ENCODE measurements around the gene KIF6.

The KIF6 gene

DNA sequence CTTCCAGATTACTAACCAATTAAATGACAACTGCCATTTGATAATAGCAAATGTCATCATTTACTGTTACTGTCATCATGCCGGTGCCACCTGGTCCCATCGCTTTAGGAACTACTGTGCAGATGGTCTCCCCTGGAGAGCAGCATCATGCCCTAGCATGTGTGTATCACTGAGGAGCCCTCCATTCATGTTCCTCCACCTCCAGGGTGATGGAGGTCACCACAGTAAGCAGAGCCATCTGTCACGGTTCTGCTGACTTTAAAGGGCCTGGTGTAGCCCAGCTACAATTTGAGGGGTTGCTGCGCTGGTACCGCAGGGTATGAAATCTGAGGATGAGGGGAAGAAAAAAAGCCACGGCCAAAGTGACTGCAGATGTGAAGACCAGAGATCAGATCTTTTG lies 283.9 kb downstream of the KIF6 start:
- DNase-seq, result no peak

DNA sequence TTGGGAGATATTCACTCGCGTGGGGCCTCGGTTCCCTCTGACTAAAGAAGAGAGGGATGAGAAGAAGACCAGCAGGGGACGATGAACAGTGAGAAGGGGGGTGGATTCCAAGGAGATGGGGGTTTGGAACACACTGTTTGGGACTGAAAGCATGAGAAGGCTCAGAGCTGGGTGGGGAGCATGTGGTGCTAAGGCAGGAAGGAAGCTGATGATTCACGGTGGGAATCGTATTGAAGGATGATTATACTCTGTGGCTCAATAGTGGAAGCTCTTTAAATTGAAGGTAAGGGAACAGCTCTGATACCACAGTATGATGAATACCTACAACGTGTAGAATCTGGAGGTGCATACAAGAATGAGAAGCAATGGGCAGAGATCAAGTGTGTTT lies 285.2 kb downstream of the KIF6 start:
- DNase-seq, result no peak

DNA sequence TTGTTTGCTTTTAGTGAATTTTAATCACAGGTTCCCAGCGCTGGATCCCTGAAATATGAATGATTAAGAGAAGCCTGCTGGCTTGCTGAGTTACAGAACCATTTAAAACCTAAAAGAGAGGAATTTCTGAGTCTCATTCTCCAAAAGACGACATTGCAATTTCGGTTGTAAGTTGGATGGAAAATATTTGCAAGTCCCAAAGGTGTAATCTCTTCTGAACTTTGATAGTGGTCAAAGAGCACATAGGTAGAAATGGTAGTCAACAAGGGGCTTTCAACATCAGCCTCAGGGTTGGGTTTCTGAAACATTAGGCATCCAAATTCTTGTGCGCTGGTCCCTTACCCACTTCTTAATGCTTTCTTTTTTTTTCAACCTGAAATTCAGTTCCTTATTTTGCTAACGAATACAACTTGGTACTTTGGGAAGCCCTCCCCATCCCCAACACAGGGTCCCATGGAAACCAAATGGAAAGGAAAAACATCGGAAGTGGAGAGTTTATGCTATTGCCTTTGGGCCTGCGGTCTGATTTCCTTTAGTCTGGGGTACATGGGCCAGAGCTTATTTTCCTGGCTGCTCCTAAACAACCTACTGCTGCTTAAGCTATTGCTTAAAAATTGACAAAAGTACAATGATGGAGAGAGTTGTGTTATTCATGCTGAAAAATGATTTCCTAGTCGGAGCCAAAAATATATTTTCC lies 285.7 kb downstream of the KIF6 start:
- no peak for DNase-seq

DNA sequence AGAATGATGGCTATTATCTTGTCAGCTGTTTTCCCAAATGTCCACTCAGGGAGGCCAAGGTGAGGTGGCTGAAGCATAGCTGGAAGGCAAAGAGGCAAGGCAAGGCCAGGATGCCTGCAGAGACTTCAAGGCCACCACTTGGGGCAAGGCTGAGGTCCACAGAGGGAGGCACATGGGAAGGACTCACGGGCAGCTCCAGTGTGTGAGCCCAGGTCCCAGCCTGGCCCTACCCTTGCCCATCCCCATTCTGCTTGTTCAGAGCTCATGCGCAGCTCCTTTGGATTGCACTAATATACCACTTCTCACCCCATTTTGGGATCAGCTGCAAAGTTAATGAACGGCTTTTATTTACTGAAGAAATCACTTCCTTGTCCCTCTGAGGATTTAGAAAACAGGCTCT lies 291.6 kb downstream of the KIF6 start:
- DNase-seq, result no peak

DNA sequence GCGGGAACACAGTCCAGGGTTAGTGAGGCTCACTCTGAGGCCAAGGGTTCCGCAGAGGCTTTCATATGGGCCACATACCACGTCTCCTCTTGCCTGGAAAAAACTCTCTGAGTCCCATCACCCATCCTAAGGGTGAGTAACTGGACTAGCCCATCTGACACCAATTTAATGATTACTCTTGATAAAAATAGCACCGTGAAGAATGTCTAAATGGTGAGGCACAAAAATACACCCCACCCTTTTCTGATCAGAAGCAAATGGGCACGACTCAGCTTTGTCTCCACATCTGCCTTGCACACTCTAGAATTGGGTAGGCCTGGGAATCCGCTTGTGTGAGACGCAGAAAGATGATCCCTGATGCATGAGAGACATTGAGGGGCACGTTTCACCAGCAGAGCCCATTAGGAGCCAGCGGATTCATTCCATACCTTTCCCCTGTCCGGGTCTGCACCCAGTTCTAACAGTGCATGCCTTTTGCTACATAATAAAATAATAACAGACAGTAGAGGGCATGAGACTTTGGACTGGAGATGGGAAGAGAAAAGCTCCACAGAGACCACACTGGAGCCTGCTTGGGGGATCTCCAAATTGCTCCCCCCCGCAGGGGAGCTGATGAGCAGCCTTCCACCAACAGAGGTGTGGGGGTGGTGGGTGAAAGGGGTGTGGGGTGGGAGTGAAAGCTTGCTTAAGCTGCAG lies 292.7 kb downstream of the KIF6 start:
- DNase-seq, result no peak

DNA sequence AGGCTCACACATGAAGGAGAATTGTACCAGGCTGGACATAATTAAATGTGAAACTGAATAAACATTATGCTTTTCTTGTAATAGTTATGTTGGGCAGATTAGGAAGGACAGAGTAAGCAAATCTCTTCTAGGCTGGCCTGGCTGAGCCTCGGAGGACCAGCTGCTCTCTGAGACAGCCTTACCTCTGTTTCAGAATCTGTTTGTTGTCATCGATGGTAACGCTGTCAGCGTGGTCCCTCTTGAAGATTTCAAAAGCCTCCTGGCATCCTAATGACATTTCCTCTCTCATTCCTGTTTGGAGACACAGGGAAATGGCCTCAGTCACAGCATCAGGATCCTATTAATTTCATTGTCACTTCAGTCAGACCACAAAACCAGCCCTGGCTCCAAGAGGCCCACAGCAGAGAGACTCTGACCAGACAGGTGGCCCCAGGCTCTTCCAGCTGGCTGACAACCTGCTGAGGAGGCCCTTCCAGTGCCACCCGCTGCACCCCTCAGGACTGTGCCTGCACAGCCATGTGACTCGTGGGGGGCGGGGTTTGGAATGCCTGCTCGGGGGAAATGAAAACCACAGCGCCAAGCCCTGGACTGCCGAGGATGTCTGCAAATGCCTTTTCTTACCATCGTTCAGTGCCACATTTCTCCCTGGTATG lies 294.2 kb downstream of the KIF6 start:
- DNase-seq, result no peak

DNA sequence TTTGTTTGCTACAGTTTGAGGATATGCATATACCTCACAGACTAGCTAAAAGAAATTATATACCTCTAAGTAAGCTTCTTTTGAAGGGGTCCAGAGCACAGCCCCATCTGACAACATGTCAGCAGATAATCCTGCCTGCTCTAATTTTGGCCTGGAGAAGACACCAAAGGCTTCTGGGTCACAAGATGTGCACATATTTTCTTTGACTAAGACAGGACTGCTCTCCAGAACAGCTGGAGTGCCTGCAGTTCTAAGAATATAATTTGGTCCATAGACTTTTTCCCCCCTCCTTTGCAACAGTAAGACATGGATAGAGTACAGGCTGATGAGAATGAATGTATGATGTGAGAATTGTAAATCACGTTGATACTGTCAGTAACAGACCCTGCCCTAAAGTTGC lies 294.8 kb downstream of the KIF6 start:
- no peak for DNase-seq

DNA sequence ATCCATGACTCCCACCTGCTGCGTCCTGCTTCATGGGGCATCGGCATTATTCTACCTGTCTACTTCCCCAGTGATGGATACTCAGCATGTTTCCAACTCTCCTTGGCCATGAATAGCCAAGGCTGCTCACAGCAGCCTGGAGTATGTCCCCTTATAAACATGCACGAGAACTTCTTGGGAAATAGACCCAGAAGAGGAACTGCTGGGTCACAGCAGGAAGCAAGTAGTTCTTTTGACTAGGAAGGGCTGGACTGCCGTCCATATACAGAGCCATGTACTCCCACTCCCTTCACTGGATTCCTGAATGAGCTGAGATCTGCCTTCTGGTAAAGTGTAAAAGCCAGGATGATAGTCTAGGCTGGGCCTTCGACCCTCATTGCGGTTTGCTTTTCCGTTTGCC lies 296.4 kb downstream of the KIF6 start:
- no peak for DNase-seq

DNA sequence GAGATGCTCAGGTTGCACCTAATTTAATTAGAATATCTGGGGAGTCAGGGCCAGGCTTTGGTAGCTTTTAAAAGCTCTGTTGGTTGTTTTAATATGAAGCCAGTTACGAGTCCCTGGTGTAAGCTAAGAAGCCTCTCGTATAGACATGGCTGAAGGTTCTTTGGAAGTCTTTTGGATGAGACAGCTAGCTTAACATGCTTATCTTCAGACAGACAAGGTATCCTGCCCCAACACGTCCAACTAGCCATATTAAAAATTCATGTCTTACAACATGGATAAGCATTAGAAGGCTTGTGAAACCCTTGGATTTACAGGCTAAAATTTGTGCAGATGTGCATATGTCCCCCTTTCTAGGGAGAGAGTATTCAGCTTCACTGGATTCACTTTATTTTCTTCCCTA lies 297.1 kb downstream of the KIF6 start:
- DNase-seq, result no peak

DNA sequence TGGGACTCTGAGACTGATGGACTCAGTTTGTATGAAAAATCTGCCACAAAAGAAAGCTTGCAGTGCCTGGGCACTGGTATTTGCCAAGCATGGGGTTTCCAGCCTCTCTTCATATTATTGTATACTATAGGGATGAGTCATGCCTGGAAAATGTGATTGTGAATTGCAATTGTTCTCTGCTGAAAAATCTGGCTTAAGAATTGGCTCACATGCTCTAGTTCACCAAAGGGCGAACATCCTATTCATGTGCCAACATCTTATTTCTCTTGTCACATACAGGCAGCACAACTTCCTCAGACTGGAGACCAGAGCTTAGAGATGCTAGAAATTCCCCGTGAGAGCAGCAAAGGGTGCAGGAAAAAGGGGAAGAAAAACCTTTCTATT lies 299.1 kb downstream of the KIF6 start:
- DNase-seq, result no peak

DNA sequence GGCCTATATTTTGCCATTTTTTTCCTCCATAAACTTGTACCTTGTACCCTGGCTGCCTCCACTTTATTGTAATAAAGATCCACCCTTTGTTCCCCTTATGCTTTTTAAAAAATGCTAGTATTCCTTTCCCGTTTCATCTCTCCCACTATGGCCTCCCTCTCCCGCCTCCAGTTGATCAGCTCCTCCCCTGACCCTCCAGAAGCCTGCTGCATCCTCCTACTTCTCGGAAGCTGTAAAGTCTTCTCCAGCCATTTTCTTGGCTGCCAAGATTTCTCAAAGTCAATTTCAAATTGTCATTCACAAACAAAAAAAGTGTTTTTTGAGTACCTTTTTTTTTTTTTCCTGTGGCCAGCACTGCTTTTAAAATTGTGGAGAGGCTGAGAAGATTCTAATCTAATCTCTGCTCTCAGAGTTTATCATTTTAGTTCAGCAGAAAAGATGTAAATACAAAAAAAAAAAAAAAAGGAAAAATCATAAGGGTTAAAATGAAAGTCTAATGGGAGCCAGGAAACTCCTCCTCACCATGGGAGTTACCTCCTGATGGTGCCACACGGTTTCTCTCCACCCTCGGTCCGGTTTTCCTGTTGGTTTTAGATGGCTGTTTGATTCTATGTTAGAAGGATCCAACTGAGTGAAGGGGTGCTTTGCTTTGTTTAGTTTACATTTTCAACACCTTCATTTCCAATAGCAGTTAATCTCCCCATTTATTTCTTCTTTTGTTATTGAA lies 299.7 kb downstream of the KIF6 start:
- no peak for DNase-seq

DNA sequence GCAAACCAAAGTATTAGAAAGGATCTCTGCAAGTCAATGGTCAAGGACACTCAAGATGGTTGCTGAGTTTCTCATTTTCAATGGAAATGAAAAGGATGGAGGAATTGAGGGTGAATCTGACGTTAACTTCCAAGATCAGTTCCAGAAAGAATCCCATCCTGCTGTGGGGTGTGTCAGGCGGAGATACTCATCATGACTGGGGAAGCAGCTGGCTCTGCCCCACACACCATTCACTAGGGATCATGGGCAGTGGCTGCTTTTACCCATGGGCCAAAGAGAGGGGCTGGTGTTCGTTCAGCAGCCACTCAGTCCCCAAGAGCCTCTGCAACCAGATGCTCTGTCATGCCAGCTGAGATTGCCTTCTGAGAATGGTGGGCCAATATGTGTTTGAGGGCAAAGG lies 300.4 kb downstream of the KIF6 start:
- no peak for DNase-seq

DNA sequence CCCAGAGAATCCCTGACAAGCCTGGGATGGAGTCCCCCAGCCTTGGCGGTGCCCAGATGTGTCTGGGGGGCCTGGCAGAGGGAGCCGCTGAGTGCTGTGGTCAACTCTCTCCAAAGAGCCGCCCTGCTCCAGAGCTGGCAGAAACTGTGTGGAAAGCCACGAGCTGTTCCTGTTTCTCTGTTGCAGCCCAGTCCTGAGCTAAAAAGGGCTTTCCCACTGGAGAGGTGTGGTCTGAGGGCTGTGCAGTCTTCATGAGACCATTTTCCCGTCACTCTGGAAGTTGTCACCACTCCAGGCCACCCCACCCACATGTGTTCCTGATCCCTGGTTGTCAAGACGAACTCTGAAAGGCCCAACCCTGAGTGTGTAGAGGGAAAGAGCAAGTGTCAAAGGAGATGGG lies 303.0 kb downstream of the KIF6 start:
- DNase-seq, result no peak

DNA sequence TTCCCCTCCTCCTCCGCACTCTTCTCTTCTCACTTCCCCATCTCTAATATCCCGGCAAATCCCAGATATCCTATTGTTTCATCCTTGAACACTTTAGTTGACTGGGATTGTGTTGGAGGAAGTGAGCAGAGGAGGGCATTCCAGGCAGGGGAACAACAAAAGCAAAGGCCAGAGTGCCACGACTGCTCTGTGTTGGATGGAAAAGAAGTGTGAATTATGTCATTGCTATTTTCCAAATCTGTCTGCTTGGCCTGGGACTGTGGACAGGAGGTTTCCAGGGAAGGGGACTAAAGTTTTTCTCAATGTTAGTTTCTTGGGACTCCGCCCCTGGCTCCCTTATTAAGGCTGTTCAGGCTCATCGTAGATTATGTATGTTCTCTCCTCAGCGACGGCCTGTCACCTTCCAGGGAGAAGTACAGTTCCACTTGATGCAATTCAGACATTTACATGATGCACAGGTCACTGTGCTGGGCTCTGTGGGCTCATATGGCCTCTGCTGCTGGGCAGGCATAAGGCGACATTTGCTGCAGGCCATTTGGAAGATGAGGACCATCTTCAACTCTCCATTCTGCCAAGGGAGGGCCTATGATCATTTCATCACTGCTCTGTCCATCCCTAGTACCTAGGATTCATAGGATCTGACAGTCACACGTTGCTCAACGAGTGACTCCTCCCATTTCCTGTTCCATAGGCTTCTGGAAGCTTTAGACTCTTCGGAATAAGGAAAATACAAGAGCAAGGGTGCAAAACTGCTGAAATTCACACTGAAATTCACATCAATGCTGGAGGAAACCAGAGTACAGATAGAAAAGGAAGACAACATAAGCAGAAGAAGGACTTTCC lies 303.6 kb downstream of the KIF6 start:
- no peak for DNase-seq

DNA sequence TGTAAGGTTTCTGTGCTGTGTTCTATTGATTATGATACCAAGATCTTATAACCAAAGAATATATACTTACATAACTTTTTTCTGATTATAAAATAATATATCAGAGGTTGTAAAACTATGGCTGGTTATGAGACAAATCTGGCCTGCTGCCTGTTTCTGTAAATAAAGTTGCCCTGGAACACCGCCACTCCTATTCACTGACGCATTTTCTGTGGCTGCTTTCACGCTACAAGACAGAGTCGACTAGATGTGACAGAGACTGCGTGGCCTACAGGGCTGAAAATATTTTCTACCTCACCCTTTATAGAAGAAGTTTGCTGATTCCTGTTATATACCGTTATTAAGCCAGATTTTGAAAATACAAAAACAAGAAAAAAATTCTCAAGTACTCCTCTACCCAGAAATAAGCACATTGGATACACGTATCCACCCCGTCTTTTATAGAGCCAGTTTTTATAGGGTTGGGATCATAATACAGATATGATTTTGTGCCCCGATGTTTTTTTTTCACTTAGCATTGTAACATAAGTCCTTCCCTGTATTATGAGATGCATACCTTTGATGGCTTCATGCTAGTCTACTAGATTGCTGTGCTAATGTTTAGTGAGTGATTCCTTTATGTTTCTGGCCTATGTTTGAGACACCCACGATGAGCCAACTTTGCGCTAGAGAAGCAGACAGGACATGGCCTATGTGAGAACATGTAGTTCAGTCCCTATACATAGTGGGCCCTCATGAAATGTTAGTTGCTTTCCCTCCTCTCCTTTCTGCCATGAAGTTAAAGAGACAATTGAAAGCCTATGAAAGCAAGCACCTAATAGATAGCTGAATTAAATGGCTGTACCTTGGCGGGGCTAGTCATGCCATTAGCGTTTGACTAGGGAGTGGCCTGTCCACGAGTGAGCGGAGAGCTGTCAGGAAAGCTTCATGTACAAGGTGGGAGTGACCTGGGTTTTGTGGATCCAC lies 304.6 kb downstream of the KIF6 start:
- DNase-seq, result no peak

DNA sequence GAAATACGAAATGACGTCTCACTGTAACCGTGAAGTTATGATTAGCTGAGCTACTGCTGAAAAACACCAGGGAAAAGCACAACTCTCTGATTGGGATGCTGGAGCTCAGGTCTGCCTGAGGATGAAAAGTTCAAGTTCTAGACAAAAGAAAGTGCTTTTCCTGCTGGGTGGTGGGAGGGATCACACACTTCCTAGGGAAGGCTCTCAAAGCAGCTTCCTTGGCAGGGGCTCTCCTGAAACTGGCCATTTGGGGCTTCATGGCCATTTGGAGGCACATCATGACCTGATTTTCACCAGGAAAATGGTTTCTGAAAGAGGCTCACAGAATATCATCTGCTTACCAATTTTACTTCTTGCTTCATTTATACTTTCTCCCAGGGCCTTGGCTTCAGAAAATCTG lies 305.6 kb downstream of the KIF6 start:
- DNase-seq, result no peak

DNA sequence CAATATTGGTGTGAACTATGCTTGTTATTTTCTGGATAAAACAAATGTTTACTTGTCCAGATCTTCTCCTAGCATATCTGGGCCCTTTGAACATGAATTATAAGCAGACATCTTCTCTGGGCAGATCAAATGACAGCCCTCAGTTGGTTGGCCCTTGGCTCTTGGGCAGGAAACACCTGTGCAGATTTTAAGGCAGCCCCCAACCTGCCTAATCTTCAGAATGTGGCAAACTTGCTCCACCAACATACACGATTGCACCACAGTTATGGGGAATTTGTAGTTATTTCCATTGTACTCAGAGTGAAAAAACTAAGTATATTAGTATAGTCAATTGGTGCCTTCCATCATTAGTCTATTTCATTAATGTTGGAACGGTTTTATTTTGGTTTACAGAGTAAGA lies 307.8 kb downstream of the KIF6 start:
- DNase-seq, result no peak

DNA sequence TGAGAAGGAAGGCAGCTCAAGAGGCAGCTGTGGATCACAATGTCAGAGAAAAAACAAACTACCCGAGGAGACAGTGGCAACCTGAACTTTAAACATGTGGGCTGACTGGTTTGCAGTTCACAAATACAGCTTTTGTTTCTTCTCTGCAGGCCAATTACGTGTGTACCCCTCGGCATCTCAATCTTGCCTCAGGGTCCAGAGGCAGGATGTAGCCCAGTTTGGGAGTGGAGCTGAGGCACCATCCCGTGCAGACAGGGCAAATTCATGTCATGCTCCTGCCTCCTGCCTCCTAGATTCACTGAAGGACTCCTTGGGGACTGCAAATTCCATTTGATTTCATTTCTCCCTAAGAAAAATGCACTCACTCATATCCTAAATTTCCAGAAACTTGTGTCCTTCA lies 308.5 kb downstream of the KIF6 start:
- no peak for DNase-seq

DNA sequence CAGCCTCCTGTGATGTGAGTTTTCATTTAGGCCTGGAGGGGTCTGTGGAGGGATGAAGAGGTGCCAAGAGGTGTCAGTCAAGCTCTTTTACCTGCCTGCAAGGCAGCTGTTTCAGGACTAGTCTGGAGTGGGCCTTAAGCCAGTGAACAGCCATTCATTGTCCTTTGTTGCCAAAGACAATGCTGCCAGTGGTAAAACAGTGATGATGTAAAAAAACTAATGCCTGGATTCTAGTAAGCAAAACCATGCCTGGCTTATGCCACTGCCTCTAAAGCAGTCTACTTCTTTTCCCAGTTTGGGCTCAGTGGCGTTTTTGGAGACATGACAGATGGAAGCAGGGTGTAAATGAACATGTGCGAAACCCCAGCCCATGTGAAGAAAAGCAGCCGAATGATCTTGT lies 309.2 kb downstream of the KIF6 start:
- DNase-seq, result no peak

DNA sequence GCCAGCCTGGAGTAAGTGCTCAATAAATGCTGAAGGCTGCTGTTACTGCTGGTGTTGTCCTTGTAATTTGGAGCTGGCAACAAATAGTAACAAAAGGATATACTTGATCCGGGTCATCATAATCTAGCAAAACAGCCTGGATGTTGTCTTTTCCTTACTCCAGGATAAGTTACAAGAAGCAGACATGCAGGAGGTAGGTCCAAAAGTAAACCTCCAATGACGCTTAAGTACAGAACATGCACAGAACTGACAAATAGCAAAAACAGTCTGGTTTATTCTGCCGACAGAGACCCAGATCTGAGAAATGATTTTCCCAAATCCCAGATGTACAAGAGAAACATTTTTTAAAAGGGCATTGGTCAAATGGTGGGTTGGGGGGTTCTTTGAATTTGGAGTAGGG lies 309.7 kb downstream of the KIF6 start:
- DNase-seq, result no peak

DNA sequence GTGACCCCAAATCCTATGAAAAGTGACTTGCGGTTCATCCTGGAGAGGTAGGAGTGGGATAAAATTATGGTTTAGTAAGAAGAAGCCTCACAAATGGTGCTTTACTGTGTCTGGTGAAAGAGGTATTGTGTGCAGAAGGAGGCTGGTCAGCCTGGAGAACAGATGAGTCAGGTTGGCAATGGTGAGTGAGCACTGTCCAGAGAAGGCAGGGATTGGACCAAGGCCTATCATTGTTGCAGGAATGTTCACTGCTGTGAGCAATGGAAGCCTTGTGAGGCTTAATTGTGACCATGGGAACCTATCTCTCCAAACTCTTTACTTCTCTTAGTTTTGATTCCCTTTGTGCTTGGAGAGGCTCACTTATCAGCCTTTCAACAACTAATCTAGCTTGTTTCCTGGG lies 313.7 kb downstream of the KIF6 start:
- DNase-seq, result no peak

DNA sequence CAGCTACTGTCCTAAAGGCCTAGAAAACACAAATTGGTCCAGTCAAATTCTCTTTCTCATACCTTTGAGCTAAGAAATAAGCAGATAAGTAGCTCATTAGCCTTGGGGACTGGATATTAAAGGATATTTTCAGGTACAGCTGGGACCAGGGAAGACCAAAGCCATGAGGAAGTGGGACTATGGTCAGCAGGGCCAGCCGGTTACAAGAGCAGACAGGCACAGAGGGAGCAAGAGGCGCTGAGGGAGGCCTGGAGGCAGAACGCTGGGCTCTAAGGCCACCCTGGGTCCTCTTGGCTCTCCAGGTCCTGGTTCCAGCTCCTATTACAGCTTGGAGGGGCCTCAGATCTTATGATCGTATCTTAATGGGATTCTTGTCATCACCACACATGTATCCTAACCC lies 314.2 kb downstream of the KIF6 start:
- DNase-seq, result no peak

Measured in activated naive CD4-positive, alpha-beta T cell (primary cell).